PC-9 (cell line): Measurements from ENCODE around the gene PAX1.

Experiments used
- EZH2 ChIP-seq: fragments of 200-600 bp; sonication (generic); IDR thresholded peaks from 2 replicates; pipeline ENCODE4 v1.8.0; 2017; ENCODE audit warnings: antibody characterized with exemption, low read depth
- TF ChIP-seq, protein P1 (sequence below): fragments of 200-600 bp; sonication (generic); conservative IDR thresholded peaks from 2 replicates; pipeline ENCODE4 v1.6.1; 2017; ENCODE audit warnings: mixed run types, antibody characterized with exemption, mild to moderate bottlenecking, moderate library complexity

DNA sequence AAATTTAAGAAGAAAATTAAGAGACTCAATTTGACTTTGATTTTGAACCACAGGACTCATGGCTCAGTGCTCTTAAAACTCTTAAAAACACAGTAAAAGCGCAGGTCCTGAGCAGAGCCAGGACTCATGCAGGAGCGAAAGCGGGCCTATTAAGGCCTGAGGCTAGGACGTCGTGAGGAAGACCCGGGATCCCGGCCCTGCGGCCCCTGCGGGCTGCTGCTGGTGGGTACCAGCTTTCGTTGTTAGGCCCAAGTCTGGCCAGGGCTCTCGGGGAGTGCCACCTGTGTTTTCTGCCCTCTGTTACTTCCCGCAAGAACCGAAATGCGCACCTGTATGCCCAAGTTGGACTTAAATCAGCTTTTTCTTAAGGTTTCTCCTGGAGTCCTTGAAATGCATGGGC, 3.4 kb upstream of the PAX1 start:
- TF ChIP-seq, protein P1, sequence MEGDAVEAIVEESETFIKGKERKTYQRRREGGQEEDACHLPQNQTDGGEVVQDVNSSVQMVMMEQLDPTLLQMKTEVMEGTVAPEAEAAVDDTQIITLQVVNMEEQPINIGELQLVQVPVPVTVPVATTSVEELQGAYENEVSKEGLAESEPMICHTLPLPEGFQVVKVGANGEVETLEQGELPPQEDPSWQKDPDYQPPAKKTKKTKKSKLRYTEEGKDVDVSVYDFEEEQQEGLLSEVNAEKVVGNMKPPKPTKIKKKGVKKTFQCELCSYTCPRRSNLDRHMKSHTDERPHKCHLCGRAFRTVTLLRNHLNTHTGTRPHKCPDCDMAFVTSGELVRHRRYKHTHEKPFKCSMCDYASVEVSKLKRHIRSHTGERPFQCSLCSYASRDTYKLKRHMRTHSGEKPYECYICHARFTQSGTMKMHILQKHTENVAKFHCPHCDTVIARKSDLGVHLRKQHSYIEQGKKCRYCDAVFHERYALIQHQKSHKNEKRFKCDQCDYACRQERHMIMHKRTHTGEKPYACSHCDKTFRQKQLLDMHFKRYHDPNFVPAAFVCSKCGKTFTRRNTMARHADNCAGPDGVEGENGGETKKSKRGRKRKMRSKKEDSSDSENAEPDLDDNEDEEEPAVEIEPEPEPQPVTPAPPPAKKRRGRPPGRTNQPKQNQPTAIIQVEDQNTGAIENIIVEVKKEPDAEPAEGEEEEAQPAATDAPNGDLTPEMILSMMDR = no peak
- no peak for TF ChIP-seq EZH2
